Esophagus squamous epithelium (tissue), 4 donors: ENCODE measurements around the gene PGAM5.

Experiments
- CTCF ChIP-seq, 6 experiments: fragments of 450-650 bp in 4 of 6; fragments of 200-600 bp in 2 of 6; sonication (generic) in 2 of 6; IDR thresholded peaks; one replicate each; pipeline ENCODE4 v1.5.1; 2016 to 2019; ENCODE audit warnings: antibody characterized with exemption in 6 of 6, mild to moderate bottlenecking in 4 of 6, moderate library complexity in 4 of 6
- POLR2A ChIP-seq, 4 donors: fragments of 450-650 bp; IDR thresholded peaks; one replicate each; pipeline ENCODE4 v1.6.1; 2017; ENCODE audit warnings: antibody characterized with exemption in 4 of 4, mild to moderate bottlenecking in 4 of 4, moderate library complexity in 3 of 4

GRCh38 chr12:132664206-132665148 lies 46.2 kb upstream of the PGAM5 start:
- TF ChIP-seq CTCF (IDR thresholded peaks at IDR 0.05), result no peak
- TF ChIP-seq POLR2A (IDR thresholded peaks at IDR 0.05), result no peak
